Measurements from ENCODE around the gene NSG1.

GRCh38 chr4:4426511-4427120 lies 39.7 kb downstream of the NSG1 start:
- TF ChIP-seq CTCF (IDR thresholded peaks at IDR 0.05): no peak
- TF ChIP-seq POLR2A (IDR thresholded peaks at IDR 0.05): no peak
